Thyroid gland (tissue), 4 donors: ENCODE data around the gene TNRC6B. TPM values are rescaled to one million over a fixed set of nuclear protein-coding genes. Genes with fewer than 3 reads are reported as not detected.

Source experiments
- DNase-seq, 2 donors: peaks; one replicate each; pipeline ENCODE4 v3.0.0-alpha.2; 2019
- H3K27ac ChIP-seq, 3 donors: fragments of 200-600 bp; sonication (generic); 1 replicate in 2 of 3; 2 replicates in 1 of 3; pipeline ENCODE4 v1.5.1; 2016 to 2019; ENCODE audit warnings: mild to moderate bottlenecking in 1 of 3, moderate library complexity in 1 of 3
- H3K27me3 ChIP-seq: fragments of 200-600 bp; sonication (generic); one replicate; pipeline ENCODE4 v1.5.1; 2019
- H3K36me3 ChIP-seq, 2 donors: fragments of 200-600 bp; sonication (generic); one replicate each; pipeline ENCODE4 v1.5.1; 2016 to 2019
- H3K4me1 ChIP-seq, 2 donors: fragments of 200-600 bp; sonication (generic); one replicate each; pipeline ENCODE4 v1.5.1; 2017 to 2019
- H3K4me3 ChIP-seq, 3 donors: fragments of 200-600 bp; sonication (generic); replicated peaks in 1 of 3; 1 replicate in 2 of 3; 2 replicates in 1 of 3; pipeline ENCODE4 v1.5.1; 2016; ENCODE audit warnings: mild to moderate bottlenecking in 1 of 3
- H3K9me3 ChIP-seq: fragments of 200-600 bp; sonication (generic); one replicate; pipeline ENCODE4 v1.5.1; 2017
- POLR2A ChIP-seq, 2 donors: fragments of 450-650 bp; IDR thresholded peaks; one replicate each; pipeline ENCODE4 v1.6.1; 2017; ENCODE audit warnings: antibody characterized with exemption in 2 of 2, mild to moderate bottlenecking in 2 of 2, moderate library complexity in 1 of 2
- WGBS, 2 donors: methylation state at CpG; one replicate each; pipeline ENCODE4 v1.1.5; 2017; 5-methylcytosine and 5-hydroxymethylcytosine counted together
- intact Hi-C: fragments of 100-400 bp; cut with DNase I; formaldehyde crosslinking; loops from one replicate; pipeline ENCODE4 v1.15.1; 2023
- total RNA-seq, 4 donors: library from RNA; depleted of rRNA; stranded (reverse); fragments of >200 nt; gene quantifications; one replicate each; pipeline ENCODE4 v1.2.3, GENCODE V29; 2016
- TF ChIP-seq, protein P1 (sequence below), 6 experiments: fragments of 200-600 bp in 3 of 6; fragments of 450-650 bp in 3 of 6; sonication (generic) in 3 of 6; IDR thresholded peaks; one replicate each; pipeline ENCODE4 v1.5.1; 2016 to 2019; ENCODE audit warnings: antibody characterized with exemption in 6 of 6, mild to moderate bottlenecking in 2 of 6, inconsistent platforms in 1 of 6, moderate library complexity in 1 of 6

TNRC6B gene
- total RNA-seq, 4 donors from 2014 or later, result 46.1 to 202 (median 114) TPM

DNA sequence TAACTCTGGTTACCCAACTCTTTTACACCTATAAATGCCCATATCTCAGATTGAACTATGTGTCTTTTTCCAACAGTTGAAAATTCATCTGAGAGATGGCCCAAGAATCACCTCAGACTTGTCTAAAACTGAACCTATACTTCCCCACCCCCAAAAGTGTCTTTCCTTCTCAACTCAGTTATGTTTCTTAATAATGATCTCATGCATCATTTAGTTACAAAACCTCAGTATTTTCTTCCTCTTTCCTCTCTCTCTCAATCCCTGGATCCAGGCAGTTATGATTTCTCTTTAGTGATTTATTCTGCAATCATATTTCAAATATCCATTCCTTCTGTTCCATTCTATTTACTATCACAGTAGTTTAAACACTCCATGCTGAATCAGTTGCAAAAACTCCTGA lies 136.3 kb downstream of the TNRC6B start:
- peaks cover 19 to 20% of the 10 kb centered on the region in 2 donors for H3K4me1 ChIP-seq
- peaks cover 34 to 56% of the 10 kb centered on the region in 2 donors for H3K36me3 ChIP-seq
- H3K9me3 ChIP-seq, result no peaks in the 10 kb centered on the region
- no peak for DNase-seq
- TF ChIP-seq, protein P1, sequence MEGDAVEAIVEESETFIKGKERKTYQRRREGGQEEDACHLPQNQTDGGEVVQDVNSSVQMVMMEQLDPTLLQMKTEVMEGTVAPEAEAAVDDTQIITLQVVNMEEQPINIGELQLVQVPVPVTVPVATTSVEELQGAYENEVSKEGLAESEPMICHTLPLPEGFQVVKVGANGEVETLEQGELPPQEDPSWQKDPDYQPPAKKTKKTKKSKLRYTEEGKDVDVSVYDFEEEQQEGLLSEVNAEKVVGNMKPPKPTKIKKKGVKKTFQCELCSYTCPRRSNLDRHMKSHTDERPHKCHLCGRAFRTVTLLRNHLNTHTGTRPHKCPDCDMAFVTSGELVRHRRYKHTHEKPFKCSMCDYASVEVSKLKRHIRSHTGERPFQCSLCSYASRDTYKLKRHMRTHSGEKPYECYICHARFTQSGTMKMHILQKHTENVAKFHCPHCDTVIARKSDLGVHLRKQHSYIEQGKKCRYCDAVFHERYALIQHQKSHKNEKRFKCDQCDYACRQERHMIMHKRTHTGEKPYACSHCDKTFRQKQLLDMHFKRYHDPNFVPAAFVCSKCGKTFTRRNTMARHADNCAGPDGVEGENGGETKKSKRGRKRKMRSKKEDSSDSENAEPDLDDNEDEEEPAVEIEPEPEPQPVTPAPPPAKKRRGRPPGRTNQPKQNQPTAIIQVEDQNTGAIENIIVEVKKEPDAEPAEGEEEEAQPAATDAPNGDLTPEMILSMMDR (IDR thresholded peaks at IDR 0.05), result no peak
- no peaks in the 10 kb centered on the region for H3K27me3 ChIP-seq
- H3K27ac ChIP-seq, result no peak overlapping the region
- intact Hi-C loops, result no loop called here
- no peak overlapping the region for H3K4me3 ChIP-seq

- H3K36me3 ChIP-seq, result peaks cover 46 to 60% of the 10 kb centered on the region in 2 donors
- no peak for DNase-seq
- no peaks in the 10 kb centered on the region for H3K27me3 ChIP-seq
- no peak for TF ChIP-seq POLR2A (IDR thresholded peaks at IDR 0.05)
- TF ChIP-seq, protein P1 (IDR thresholded peaks at IDR 0.05), result no peak
- H3K27ac ChIP-seq, result no peak overlapping the region
- H3K9me3 ChIP-seq, result no peaks in the 10 kb centered on the region
- intact Hi-C loops, result no loop called here
- H3K4me3 ChIP-seq, result no peak overlapping the region
- H3K4me1 ChIP-seq, result no peaks in the 10 kb centered on the region
These were observed 143.0 kb downstream of the TNRC6B start for GRCh38 chr22:40320687-40321086.

GRCh38 chr22:40322021-40322420 lies 144.3 kb downstream of the TNRC6B start:
- no peak for DNase-seq
- Histone ChIP-seq H3K4me1 (no peaks in the 10 kb centered on the region), H3K36me3 (peaks cover 34 to 47% of the 10 kb centered on the region in 2 donors), H3K4me3 (no peak overlapping the region), H3K27me3 (no peaks in the 10 kb centered on the region), H3K9me3 (no peaks in the 10 kb centered on the region), H3K27ac (no peak overlapping the region)
- intact Hi-C loops, result no loop called here
- no peak for TF ChIP-seq POLR2A (IDR thresholded peaks at IDR 0.05)
- TF ChIP-seq, protein P1 (IDR thresholded peaks at IDR 0.05), result no peak
- 74 to 80% methylated on average over 5 of the region's 5 CpGs for WGBS, 2 donors

DNA sequence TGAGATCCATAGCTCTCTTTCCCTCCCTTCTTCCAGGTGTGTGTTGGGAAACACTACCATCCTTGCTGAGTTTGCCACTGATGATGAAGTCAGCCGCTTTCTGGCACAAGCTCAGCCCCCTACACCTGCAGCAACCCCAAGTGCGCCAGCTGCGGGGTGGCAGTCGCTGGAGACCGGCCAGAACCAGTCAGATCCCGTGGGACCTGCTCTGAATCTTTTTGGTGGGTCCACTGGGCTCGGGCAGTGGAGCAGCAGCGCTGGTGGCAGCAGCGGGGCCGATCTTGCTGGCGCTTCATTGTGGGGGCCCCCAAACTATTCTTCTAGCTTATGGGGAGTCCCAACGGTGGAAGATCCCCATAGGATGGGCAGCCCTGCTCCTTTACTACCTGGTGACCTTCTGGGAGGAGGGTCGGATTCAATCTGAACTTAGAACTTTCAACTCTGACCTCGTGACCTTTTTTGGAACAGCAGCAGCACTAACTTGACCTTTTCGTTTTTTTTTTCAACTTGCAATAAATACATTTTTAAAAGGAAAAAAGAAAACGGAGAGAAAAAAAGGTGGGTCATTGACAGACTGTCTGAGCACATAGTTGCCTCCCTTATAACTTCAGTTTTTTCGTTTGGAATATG lies 145.2 kb downstream of the TNRC6B start:
- intact Hi-C loops, result no loop called here

DNA sequence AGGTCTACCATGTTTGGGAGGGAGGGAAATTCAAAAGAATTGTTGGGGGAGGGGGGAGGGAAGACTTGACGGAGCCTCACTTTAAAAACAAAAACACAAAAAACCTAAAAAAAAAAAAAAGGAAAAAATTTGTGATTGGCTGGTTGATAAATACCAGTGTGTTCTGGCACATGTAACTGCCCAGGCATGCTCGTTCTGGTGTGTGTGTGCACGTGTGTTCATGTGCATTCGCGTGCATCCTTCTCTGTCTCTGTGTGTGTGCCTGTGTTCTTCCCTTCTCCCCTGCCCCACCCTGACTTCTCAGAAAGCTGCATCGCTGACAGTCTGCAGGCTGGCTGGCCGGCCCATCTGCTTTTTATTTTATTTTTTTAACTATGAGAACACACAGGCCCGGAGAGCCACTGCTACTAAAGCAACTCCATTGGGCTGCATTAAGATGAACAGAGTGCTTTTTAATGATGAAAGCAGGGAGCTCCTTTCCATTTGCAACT lies 146.0 kb downstream of the TNRC6B start:
- TF ChIP-seq POLR2A (IDR thresholded peaks at IDR 0.05), result no peak
- TF ChIP-seq, protein P1 (IDR thresholded peaks at IDR 0.05), result no peak
- intact Hi-C loops, result no loop called here
- H3K4me3 ChIP-seq, result no peak overlapping the region
- no peak for DNase-seq
- H3K36me3 ChIP-seq, result peaks cover 28 to 33% of the 10 kb centered on the region in 2 donors
- 70 to 82% methylated on average over 8 of the region's 8 CpGs for WGBS, 2 donors
- H3K27ac ChIP-seq, result no peak overlapping the region
- no peaks in the 10 kb centered on the region for H3K27me3 ChIP-seq
- H3K9me3 ChIP-seq, result no peaks in the 10 kb centered on the region
- no peaks in the 10 kb centered on the region for H3K4me1 ChIP-seq

More for the DNA sequence above, 145.2 kb downstream of the TNRC6B start:
- no peak for DNase-seq
- Histone ChIP-seq H3K36me3 (peaks cover 28 to 39% of the 10 kb centered on the region in 2 donors), H3K9me3 (no peaks in the 10 kb centered on the region), H3K4me1 (no peaks in the 10 kb centered on the region), H3K4me3 (no peak overlapping the region), H3K27me3 (no peaks in the 10 kb centered on the region), H3K27ac (no peak overlapping the region)
- WGBS, 2 donors, result 91 to 93% methylated on average over 11 to 17 of the region's 17 CpGs
- TF ChIP-seq POLR2A (IDR thresholded peaks at IDR 0.05), result no peak
- TF ChIP-seq, protein P1 (IDR thresholded peaks at IDR 0.05), result no peak
